Glutamatergic neuron (in vitro differentiated cells): ENCODE results near the gene BSDC1. TPM values are rescaled to one million over a fixed set of nuclear protein-coding genes. Genes with fewer than 3 reads are reported as not detected.

Experiments
- DNase-seq: peaks from one replicate; pipeline ENCODE4 v3.0.0; 2022
- H3K27ac Mint-ChIP-seq: one replicate; pipeline ENCODE4 v1.8.0; 2020; ENCODE audit warnings: mild to moderate bottlenecking, mixed read lengths, inconsistent platforms; ENCODE audit not compliant: unreplicated experiment
- H3K27me3 Mint-ChIP-seq: one replicate; pipeline ENCODE4 v1.8.0; 2020; ENCODE audit warnings: mild to moderate bottlenecking, moderate library complexity, mixed read lengths, inconsistent platforms; ENCODE audit not compliant: unreplicated experiment
- H3K36me3 Mint-ChIP-seq: one replicate; pipeline ENCODE4 v1.8.0; 2020; ENCODE audit warnings: mild to moderate bottlenecking, mixed read lengths, inconsistent platforms; ENCODE audit not compliant: unreplicated experiment
- H3K4me1 Mint-ChIP-seq: one replicate; pipeline ENCODE4 v1.8.0; 2020; ENCODE audit warnings: mild to moderate bottlenecking, low read depth, mixed read lengths, inconsistent platforms; ENCODE audit not compliant: unreplicated experiment
- H3K4me3 Mint-ChIP-seq: one replicate; pipeline ENCODE4 v1.8.0; 2020; ENCODE audit warnings: mild to moderate bottlenecking, mixed read lengths, inconsistent platforms; ENCODE audit not compliant: unreplicated experiment
- H3K9me3 Mint-ChIP-seq: one replicate; pipeline ENCODE4 v1.8.0; 2020; ENCODE audit warnings: mild to moderate bottlenecking, moderate library complexity, mixed read lengths, inconsistent platforms; ENCODE audit not compliant: unreplicated experiment
- CTCF ChIP-seq: fragments of 200-600 bp; sonication (generic); IDR thresholded peaks from one replicate; pipeline ENCODE4 v1.5.0; 2021; ENCODE audit not compliant: partially characterized antibody, unreplicated experiment
- total RNA-seq: library from RNA; stranded (reverse); fragmentation: NEBNext Ultra II Directional; extraction: Animal tissue kit (Norgen Biotek cat#: 25700); gene quantifications from one replicate; pipeline ENCODE4 v1.2.1, GENCODE V29; 2021; ENCODE audit not compliant: unreplicated experiment

The BSDC1 gene
- total RNA-seq, 1 donor from 2014 or later, result 161 TPM

GRCh38 chr1:32332290-32333079, 61.8 kb downstream of the BSDC1 start:
- Mint-ChIP-seq H3K36me3 (peaks cover 17% of the 10 kb centered on the region), H3K27ac (peak overlapping the region; percentile 22), H3K27me3 (peaks cover 6% of the 10 kb centered on the region), H3K4me1 (peaks cover 14% of the 10 kb centered on the region), H3K9me3 (peaks cover 10% of the 10 kb centered on the region), H3K4me3 (peak overlapping the region; percentile 46)
- TF ChIP-seq CTCF, result no peak
- no peak for DNase-seq

- H3K27ac Mint-ChIP-seq, result no peak overlapping the region
- TF ChIP-seq CTCF, result no peak
- peaks cover 17% of the 10 kb centered on the region for H3K36me3 Mint-ChIP-seq
- no peak overlapping the region for H3K4me3 Mint-ChIP-seq
- DNase-seq, result no peak
- H3K4me1 Mint-ChIP-seq, result peaks cover 13% of the 10 kb centered on the region
- peaks cover 6% of the 10 kb centered on the region for H3K27me3 Mint-ChIP-seq
- H3K9me3 Mint-ChIP-seq, result peaks cover 10% of the 10 kb centered on the region
Measured at GRCh38 chr1:32331549-32331948, 62.7 kb downstream of the BSDC1 start.

GRCh38 chr1:32330558-32331151, 63.6 kb downstream of the BSDC1 start:
- H3K4me3 Mint-ChIP-seq, result no peak overlapping the region
- peaks cover 17% of the 10 kb centered on the region for H3K36me3 Mint-ChIP-seq
- no peak for DNase-seq
- no peak for TF ChIP-seq CTCF
- H3K4me1 Mint-ChIP-seq, result peaks cover 13% of the 10 kb centered on the region
- H3K27ac Mint-ChIP-seq, result no peak overlapping the region
- peaks cover 6% of the 10 kb centered on the region for H3K27me3 Mint-ChIP-seq
- H3K9me3 Mint-ChIP-seq, result peaks cover 10% of the 10 kb centered on the region

GRCh38 chr1:32329931-32330466, 64.2 kb downstream of the BSDC1 start:
- Mint-ChIP-seq H3K4me1 (peaks cover 13% of the 10 kb centered on the region), H3K4me3 (no peak overlapping the region), H3K36me3 (peaks cover 17% of the 10 kb centered on the region), H3K27ac (no peak overlapping the region), H3K9me3 (peaks cover 9% of the 10 kb centered on the region), H3K27me3 (peaks cover 6% of the 10 kb centered on the region)
- no peak for TF ChIP-seq CTCF
- DNase-seq, result no peak

- H3K4me3 Mint-ChIP-seq, result no peak overlapping the region
- no peak for TF ChIP-seq CTCF
- peaks cover 4% of the 10 kb centered on the region for H3K9me3 Mint-ChIP-seq
- H3K27ac Mint-ChIP-seq, result no peak overlapping the region
- H3K27me3 Mint-ChIP-seq, result peaks cover 2% of the 10 kb centered on the region
- DNase-seq, result no peak
- H3K36me3 Mint-ChIP-seq, result peaks cover 13% of the 10 kb centered on the region
- peaks cover 2% of the 10 kb centered on the region for H3K4me1 Mint-ChIP-seq
Measured at GRCh38 chr1:32327204-32327603, 67.0 kb downstream of the BSDC1 start.
